GM18867 (cell line): ENCODE data around the gene CNDP2.

Experiments
- ATAC-seq: cut with Tn5 transposase; IDR thresholded peaks from one replicate; pipeline ENCODE4 v1.9.1; 2021; ENCODE audit warnings: mild to moderate bottlenecking, moderate library complexity; ENCODE audit not compliant: unreplicated experiment

The CNDP2 gene

GRCh38 chr18:74495581-74496507, at the start of gene CNDP2:
Gene CNDP2, plus strand, starts transcription at chr18:74496363. Its CDS starts 3,611 bp downstream, at chr18:74499974.
- peak; percentile 75 for ATAC-seq

DNA sequence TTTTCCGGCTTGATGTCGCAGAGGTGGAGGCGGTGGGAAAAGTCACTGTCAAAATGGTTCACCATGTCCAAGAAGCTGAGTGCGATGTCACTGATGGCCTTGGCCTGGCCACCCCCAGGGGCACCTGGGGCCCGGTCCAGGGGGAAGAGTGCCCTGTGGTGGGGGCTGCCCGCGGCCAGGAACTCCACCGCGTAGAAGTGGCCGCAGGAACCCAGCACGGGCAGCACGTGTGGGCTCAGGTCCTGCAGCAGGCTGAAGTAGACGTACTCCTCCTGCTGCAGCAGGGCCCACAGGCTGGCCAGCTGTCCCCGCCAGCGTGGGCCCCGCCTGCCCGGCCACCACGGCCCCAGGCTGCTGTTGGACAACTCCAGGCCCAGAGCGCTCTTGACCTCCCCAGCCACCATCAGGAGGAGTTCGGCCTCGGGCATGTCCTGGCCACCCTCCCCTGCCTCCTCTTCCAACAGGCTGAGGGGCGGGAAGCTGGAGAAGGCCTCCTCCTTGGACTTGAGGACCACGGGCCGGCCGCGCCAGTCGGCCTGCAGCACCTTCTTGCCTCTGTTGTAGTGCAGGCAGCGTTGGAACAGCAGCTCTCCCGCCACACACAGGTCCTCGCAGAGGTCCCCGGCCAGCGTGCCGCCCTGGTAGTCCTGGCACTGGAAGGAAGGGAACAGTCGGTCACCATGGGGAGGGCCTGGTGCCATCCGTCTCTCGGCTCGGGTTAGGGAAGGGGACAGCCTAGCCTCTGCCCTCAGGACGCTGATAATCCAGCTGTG, 49.3 kb upstream of the CNDP2 start:
- ATAC-seq = no peak

DNA sequence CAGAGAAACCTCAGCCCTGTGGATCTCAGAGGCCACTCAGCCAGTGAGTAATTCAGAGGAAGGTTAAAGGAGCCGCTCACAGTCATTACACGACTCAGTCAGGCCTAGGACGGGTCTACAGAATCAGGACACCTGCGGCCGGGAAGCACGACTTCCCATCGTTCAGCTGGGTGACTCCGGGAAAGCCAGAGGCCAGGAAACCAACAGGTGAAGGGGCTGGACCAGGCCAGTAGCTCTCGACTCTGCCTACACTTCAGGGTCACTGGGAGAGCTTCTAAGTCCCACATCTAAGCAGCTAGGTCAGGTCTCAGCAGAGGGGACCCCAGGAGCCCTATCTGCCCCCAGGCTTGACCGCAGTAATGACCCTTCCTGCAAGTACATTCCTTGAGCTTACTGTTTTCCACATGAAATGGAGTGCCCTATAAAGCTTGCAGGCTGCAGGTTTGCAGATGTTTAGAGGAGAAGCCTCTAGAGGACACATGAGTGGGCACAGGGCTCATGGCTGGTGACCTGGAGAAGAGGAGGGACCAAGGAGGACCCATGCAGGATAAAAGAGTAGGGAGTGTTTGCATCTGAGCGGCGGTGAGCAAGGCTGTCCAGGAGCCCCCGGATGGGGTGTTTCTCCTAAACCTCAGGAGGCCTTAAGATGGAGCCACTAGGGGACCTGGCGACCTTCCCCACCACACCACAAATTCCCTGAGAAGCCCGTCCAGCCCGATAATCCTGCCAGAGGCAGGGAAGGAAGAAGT, 48.6 kb upstream of the CNDP2 start:
- ATAC-seq = no peak

- no peak for ATAC-seq
Measured at GRCh38 chr18:74450626-74451025, 45.5 kb upstream of the CNDP2 start.

DNA sequence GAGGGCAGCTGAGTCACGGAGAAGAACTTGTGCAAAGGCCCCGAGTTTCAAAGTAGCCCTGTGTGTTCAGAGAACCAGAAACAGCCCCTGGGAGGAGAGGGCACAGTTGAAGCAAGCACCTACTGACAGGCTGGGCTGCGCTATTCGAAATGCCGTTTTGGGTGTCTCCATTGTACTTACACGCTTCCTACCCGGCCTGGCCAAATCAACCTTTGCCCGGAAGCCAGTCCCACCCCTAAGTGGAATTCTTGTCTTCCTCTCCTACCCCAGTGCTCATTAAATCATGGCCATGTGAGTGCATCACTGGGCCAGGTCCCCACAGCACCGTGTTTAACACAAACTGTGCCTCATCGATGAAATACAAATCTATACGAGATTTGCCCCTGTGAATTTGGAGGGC, 45.0 kb upstream of the CNDP2 start:
- no peak for ATAC-seq

GRCh38 chr18:74453016-74453566, 43.1 kb upstream of the CNDP2 start:
- no peak for ATAC-seq

DNA sequence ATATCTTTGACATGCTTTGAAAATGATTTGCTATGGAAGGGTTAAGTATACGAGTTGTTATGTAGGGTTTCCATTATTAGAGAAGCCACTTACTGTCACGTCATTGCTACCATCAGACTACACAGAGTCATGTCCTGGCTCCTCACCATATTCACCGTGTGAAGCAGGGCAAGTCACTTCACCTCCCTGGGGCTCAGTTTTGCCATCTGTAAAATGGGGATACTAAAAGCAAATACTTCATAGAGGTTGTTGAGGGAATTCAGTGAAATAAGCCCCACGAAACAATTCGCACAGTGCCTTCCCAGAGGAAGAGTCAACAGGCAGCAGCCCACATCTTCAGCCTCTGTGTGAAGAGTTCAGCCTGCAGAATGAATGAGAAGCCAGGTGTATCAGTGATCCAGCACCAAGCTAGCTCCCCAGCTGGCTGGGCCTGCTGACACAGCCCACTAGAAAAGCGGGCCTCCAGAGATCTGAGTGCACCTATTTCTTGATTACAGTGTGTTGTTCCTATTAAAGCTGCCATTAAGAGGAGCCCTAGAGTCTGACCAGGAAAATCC, 42.4 kb upstream of the CNDP2 start:
- ATAC-seq = no peak

DNA sequence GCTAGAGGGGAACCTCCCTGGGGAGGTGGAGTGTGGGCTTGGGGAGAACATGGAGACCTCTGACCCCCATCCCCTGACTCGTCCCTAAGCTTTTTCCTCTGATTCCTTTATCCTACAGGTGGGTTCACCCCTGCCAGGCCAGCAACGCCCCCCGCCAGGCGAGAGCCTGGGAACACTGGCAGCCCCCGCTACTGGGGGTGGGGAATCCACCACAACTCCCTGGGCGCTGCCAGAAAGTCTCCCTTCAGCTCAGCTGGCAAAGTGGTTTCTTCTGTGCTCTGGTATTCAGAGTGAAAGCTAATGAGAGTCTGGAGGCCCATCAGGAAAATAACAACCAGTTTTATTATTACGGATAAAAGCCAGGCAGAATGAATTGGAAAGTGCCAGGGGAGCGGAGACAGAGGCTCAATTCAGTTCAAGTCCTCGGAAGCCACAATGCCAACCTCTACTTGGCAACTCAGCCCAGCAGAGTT, 41.8 kb upstream of the CNDP2 start:
- no peak for ATAC-seq

DNA sequence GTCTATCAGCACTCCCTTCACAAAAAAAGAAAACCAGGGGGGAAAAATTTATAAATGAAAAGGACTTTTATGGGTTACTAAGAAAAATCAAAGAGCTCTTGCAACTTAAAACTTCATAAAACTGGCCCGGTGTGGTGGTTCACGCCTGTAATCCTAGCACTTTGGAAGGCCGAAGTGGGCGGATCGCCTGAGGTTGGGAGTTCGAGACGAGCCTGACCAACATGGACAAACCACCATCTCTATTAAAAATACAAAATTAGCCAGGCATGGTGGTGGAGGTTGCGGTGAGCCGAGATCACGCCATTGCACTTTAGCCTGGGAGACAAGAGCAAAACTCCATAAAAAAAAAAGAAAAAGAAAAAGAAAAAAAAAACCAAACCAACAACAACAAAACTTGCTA, 40.8 kb upstream of the CNDP2 start:
- no peak for ATAC-seq

- ATAC-seq = no peak
Measured at GRCh38 chr18:74456017-74456348, 40.2 kb upstream of the CNDP2 start.

DNA sequence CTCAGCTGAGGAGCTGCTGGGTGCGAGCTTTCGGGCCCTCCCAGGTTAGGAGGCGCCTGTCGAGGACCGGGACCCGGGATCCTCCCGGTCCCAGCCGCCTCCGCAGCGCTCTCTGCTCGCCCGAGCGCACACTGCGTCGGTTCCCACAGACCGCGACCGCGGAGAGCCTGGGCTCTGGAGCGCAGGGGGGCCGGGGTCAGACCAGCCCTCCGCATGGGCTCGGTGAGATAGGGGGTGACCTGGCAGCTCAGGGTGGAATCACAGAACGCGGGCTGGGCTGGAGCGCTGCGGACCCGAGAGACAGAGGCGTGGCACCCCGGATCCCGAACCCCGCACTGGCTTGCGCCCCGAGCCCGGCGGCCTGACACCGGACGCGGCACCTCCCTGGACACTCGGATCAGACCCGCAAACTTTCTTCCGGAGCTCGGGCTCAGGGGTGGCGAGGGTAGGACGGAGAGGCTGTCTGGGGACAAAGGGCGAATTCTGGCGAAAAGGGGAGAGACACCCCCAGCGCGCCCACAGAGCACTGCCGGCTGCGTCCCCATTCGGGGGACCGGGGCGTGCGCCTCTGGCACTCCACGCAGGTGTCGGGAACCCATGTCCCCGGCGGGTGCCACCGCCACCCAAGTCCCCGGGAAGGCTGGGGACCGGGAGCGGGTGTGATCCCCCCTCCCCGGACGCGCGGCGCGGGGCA, 39.7 kb upstream of the CNDP2 start:
- no peak for ATAC-seq

DNA sequence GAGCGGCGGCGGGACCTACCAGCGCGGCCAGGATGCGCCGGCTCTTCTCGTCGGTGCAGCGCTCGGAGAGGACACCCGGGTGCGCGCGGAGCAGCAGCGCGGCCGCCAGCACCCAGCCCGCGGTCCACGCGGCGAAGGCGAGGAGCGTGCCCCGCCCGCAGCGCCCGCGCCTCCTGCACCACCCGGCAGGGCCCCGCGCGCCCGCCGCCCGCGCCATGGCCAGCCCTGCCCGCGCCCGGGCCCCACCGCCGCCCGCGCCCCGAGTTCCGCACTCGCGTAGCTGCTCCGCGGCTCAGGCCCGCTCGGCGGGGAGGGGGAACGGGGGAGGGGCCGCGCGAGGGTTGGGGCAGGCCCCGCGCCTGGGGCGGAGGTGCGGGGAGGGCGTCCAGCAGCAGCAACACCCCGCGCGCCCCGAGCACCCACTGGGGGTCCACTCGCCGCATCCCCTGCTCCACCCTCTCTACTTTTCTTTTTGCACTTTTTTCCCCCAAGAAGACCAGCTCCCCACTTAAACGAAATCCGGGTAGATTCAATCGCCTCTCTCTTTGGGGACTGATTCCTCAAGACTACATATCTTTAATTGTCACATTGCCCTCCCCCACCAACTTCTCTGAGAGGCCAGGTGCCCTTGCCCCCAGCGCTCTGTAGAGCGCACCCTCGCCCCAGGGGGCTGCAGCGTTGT, 39.0 kb upstream of the CNDP2 start, which contains the start of gene DIPK1C:
Gene DIPK1C (minus strand): TSS at position 266 of the 682 bp plus-strand sequence. CDS start 49 bp downstream, at position 217.
- ATAC-seq = no peak

- ATAC-seq = no peak
Measured at GRCh38 chr18:74457725-74458421, 38.3 kb upstream of the CNDP2 start.

DNA sequence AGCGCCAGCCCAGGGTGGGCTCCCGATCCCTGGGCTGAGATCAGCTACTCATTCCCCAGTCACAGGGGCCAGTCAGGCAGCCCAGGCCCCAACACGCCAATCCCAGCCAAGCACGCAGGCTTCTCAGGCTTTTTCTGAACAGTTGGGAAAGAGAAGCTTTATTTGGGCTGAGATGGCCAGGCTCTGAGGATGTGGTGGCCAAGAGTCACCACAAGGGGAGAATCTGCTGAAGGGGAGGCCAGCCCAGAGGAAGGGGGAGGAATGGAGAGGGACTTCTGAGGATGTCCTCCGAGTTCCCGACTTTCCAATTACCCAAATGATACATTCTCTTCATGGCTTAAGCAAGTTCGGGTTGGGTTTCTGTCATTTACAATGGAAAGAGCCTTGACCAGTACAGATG, 36.3 kb upstream of the CNDP2 start:
- ATAC-seq = no peak

DNA sequence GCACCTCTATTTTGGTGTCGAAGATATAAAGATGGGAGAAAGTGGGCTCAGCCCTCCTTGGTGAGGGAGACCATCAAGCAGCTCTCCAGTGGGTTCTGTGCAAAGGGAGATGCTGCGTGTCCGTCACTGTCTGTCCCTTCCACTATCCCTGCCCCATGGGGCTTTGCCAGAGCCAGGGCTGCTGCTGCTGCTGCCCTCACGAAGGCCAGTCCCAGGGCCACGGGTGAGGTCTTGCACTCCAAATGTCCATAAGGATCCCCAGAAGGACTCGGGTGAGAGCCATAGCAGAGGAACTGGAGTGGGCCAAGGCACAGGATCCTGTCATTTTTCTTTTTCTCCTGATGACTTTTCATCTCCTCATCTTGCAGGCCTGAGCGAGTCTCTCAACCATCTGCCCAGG, 35.3 kb upstream of the CNDP2 start:
- no peak for ATAC-seq

DNA sequence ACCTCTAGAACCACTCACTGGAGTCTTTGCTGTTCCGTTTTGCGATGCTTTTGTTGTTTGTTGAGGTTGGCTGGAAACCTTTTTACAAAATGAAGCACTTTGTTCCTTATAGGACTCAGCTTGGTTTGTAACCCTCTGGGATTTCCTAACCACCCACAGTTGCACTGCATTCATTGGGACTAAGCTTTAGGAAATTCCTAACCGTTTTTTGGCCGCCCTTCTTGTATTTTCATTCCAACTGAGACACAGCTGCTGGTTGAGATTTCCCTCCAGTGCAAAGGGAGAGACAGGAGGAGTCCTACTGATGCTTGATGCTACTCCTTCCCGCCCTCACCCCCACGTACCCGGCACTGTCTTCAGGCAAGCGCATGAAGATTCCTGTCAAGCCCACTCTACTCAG, 32.9 kb upstream of the CNDP2 start:
- no peak for ATAC-seq

DNA sequence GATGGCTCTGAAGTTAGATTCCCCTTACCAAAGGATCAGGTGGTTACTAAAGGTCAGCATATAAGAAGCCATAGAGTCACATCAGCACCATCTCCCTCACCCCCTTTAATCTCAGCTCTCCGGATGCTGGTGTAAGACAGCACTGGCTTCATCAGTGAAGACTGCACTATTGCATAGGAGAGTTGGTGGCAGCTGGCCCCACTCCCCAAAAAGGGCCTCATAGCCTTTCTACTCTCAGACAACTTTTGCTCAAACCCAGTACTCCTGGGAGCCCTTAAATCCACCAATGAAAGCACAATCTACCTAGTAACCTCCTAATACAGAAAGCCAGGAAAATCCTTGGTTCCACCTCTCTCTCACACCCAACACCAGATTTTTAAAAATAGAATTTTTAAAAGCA, 32.2 kb upstream of the CNDP2 start:
- no peak for ATAC-seq

- no peak for ATAC-seq
Measured at GRCh38 chr18:74465775-74466174, 30.4 kb upstream of the CNDP2 start.

DNA sequence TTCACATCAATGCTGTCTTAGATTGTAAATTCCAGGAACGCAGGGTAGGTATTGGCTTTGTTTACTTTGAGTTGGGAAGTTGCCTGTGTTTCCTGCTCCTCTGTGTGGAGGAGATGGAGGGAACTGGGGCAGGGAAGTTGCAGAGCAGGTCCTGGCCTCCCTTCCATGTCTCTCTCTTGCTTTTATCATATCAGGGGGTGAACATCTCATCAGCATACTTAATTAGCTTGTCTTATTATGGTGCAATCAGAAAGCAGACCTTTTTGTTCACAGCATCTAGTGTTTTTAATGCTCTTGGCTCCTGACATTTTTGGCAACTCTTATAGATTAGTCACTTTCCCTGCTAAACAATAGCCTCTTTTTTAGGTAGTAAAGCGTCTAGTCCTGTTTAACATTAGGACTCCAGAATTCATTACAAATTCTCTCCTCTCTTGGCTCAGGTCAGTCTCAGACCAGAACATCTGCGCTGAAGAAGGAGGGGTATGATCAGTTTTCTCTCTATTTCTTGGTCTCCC, 27.6 kb upstream of the CNDP2 start:
- ATAC-seq = no peak
